ENCODE results near the gene C1QL4. TPM values are rescaled to one million over a fixed set of nuclear protein-coding genes. Genes with fewer than 3 reads are reported as not detected.
"Not testable (repeated sequence)": the region's sequence is repeated elsewhere in the genome, so short reads cannot be mapped to it uniquely, and the experiment has no call there.

The C1QL4 gene
- total and polyA plus RNA-seq, 2 donors (not counting 1 experiment from before 2014, with no cell fraction given) = 0.17 TPM; not detected in 1

DNA sequence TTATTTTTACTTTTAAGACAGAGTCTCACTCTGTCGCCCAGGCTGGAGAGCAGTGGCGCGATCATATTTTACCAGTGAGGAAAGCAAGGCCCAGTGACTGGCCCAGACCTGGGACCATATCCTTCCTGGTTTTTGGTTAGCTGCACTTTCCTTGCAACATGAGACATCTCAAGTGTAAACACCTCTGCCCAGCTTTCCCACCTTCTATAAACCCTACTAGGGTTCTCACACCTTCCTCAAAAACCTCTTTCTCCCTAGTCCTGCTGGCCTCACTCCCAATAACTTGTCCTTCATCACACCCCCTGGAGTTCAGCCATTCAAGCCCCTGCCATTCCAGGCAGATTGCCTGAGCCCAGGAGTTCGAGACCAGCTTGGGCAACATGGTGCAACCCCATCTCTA is 52.3 kb downstream of the C1QL4 start:
- no peaks in the 10 kb centered on the region for H3K79me2 ChIP-seq (ENCODE audit: control insufficient read depth, insufficient read depth, low read length)

GRCh38 chr12:49283541-49284429 is 53.2 kb downstream of the C1QL4 start:
- Histone ChIP-seq H3K79me2 (ENCODE audit: control insufficient read depth, insufficient read depth, low read length) (no peaks in the 10 kb centered on the region), H3K4me1 (ENCODE audit: control insufficient read depth, extremely low read depth, insufficient read depth, low read length) (no peaks in the 10 kb centered on the region), H4K20me1 (ENCODE audit: control insufficient read depth, extremely low read depth, insufficient read depth, low read length) (no peaks in the 10 kb centered on the region), H3K9ac (ENCODE audit: insufficient read depth, low read length) (no peak overlapping the region), H3K4me2 (ENCODE audit: extremely low read depth, insufficient read depth, low read length) (no peak overlapping the region), H3K27me3 (ENCODE audit: control insufficient read depth, insufficient read depth, low read length) (no peaks in the 10 kb centered on the region), H3K4me3 (replicated peaks in 1 of 4; ENCODE audit: control extremely low read depth in 1 of 4, insufficient read depth in 1 of 4, low read depth in 3 of 4, low read length in 4 of 4) (no peak overlapping the region), H3K36me3 (ENCODE audit: control insufficient read depth, insufficient read depth, low read length) (no peaks in the 10 kb centered on the region), H2AFZ (ENCODE audit: low read length) (no peak overlapping the region), H3K9me3 (ENCODE audit: control insufficient read depth, insufficient read depth, low read depth, low read length) (no peaks in the 10 kb centered on the region), H3K27ac (ENCODE audit: insufficient read depth, low read length) (no peak overlapping the region)
- DNase-seq (ENCODE audit: low read depth in 2 of 2) = no peak
- TF ChIP-seq EZH2 (IDR thresholded peaks at IDR 0.05; ENCODE audit: low read length, missing control alignments) = no peak
- TF ChIP-seq, protein P1, sequence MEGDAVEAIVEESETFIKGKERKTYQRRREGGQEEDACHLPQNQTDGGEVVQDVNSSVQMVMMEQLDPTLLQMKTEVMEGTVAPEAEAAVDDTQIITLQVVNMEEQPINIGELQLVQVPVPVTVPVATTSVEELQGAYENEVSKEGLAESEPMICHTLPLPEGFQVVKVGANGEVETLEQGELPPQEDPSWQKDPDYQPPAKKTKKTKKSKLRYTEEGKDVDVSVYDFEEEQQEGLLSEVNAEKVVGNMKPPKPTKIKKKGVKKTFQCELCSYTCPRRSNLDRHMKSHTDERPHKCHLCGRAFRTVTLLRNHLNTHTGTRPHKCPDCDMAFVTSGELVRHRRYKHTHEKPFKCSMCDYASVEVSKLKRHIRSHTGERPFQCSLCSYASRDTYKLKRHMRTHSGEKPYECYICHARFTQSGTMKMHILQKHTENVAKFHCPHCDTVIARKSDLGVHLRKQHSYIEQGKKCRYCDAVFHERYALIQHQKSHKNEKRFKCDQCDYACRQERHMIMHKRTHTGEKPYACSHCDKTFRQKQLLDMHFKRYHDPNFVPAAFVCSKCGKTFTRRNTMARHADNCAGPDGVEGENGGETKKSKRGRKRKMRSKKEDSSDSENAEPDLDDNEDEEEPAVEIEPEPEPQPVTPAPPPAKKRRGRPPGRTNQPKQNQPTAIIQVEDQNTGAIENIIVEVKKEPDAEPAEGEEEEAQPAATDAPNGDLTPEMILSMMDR (conservative IDR thresholded peaks at IDR 0.05 in 1 of 2, IDR thresholded peaks at IDR 0.05 in 1 of 2; ENCODE audit: low read depth in 1 of 2, low read length in 2 of 2) = peak in 1 of 2 donors; percentile 21

More for the DNA sequence above, 52.3 kb downstream of the C1QL4 start:
- Histone ChIP-seq H3K4me2 (ENCODE audit: extremely low read depth, insufficient read depth, low read length) (no peak overlapping the region), H3K27me3 (ENCODE audit: control insufficient read depth, insufficient read depth, low read length) (no peaks in the 10 kb centered on the region), H3K9me3 (ENCODE audit: control insufficient read depth, insufficient read depth, low read depth, low read length) (no peaks in the 10 kb centered on the region), H3K4me1 (ENCODE audit: control insufficient read depth, extremely low read depth, insufficient read depth, low read length) (no peaks in the 10 kb centered on the region), H3K9ac (ENCODE audit: insufficient read depth, low read length) (no peak overlapping the region), H3K27ac (ENCODE audit: insufficient read depth, low read length) (no peak overlapping the region), H2AFZ (ENCODE audit: low read length) (no peak overlapping the region), H3K4me3 (replicated peaks in 1 of 4; ENCODE audit: control extremely low read depth in 1 of 4, insufficient read depth in 1 of 4, low read depth in 3 of 4, low read length in 4 of 4) (no peak overlapping the region), H3K36me3 (ENCODE audit: control insufficient read depth, insufficient read depth, low read length) (no peaks in the 10 kb centered on the region), H4K20me1 (ENCODE audit: control insufficient read depth, extremely low read depth, insufficient read depth, low read length) (no peaks in the 10 kb centered on the region)
- TF ChIP-seq, protein P1 (conservative IDR thresholded peaks at IDR 0.05 in 1 of 2, IDR thresholded peaks at IDR 0.05 in 1 of 2; ENCODE audit: low read depth in 1 of 2, low read length in 2 of 2) = no peak
- TF ChIP-seq EZH2 (IDR thresholded peaks at IDR 0.05; ENCODE audit: low read length, missing control alignments) = no peak
- DNase-seq (ENCODE audit: low read depth in 2 of 2) = no peak

DNA sequence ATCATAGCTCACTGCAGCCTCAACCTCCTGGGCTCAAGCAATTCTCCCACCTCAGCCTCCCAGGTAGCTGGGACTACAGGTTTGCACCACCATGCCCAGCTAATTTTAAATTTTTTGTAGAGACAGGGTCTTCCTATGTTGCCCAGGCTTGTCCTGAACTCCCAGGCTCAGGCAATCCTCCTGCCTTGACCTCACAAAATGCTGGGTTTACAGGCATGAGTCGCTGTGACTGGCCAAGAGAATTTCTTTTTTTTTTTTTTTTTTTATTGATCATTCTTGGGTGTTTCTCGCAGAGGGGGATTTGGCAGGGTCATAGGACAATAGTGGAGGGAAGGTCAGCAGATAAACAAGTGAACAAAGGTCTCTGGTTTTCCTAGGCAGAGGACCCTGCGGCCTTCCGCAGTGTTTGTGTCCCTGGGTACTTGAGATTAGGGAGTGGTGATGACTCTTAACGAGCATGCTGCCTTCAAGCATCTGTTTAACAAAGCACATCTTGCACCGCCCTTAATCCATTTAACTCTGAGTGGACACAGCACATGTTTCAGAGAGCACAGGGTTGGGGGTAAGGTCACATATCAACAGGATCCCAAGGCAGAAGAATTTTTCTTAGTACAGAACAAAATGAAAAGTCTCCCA is 54.1 kb downstream of the C1QL4 start:
- H3K9me3 ChIP-seq (ENCODE audit: control insufficient read depth, insufficient read depth, low read depth, low read length); H3K4me2 ChIP-seq (ENCODE audit: extremely low read depth, insufficient read depth, low read length); H3K79me2 ChIP-seq (ENCODE audit: control insufficient read depth, insufficient read depth, low read length); H3K27ac ChIP-seq (ENCODE audit: insufficient read depth, low read length); H3K4me1 ChIP-seq (ENCODE audit: control insufficient read depth, extremely low read depth, insufficient read depth, low read length); H3K4me3 ChIP-seq (replicated peaks in 1 of 4; ENCODE audit: control extremely low read depth in 1 of 4, insufficient read depth in 1 of 4, low read depth in 3 of 4, low read length in 4 of 4); H3K9ac ChIP-seq (ENCODE audit: insufficient read depth, low read length); H2AFZ ChIP-seq (ENCODE audit: low read length); H3K27me3 ChIP-seq (ENCODE audit: control insufficient read depth, insufficient read depth, low read length); H3K36me3 ChIP-seq (ENCODE audit: control insufficient read depth, insufficient read depth, low read length); H4K20me1 ChIP-seq (ENCODE audit: control insufficient read depth, extremely low read depth, insufficient read depth, low read length); DNase-seq (ENCODE audit: low read depth in 2 of 2): not testable (repeated sequence)

Other genes starting within 250 kb of the C1QL4 start
- gene DHH, start 242.4 kb downstream of the C1QL4 start, total RNA-seq = under 0.01 TPM in 2 replicates
- 0.01 TPM in 2 replicates for gene DHH, start 242.4 kb downstream of the C1QL4 start, polyA plus RNA-seq
- gene LMBR1L, start 226.3 kb downstream of the C1QL4 start, total RNA-seq = 53.2 and 54.2 TPM in 2 replicates
- gene LMBR1L, start 226.3 kb downstream of the C1QL4 start, polyA plus RNA-seq = 28.0 and 30.9 TPM in 2 replicates
- gene TUBA1B, start 205.8 kb downstream of the C1QL4 start, total RNA-seq = 656 and 1,258 TPM in 2 replicates
- gene TUBA1B, start 205.8 kb downstream of the C1QL4 start, polyA plus RNA-seq = 3,083 and 6,675 TPM in 2 replicates
- gene TUBA1A, start 148.1 kb downstream of the C1QL4 start, total RNA-seq = 772 and 888 TPM in 2 replicates
- 2,642 and 3,496 TPM in 2 replicates for gene TUBA1A, start 148.1 kb downstream of the C1QL4 start, polyA plus RNA-seq
- 121 and 164 TPM in 2 replicates for gene TUBA1C, start 72.1 kb downstream of the C1QL4 start, total RNA-seq
- 1,111 and 2,663 TPM in 2 replicates for gene TUBA1C, start 72.1 kb downstream of the C1QL4 start, polyA plus RNA-seq
- 0.26 and 0.50 TPM in 2 replicates for gene PRPH, start 42.0 kb downstream of the C1QL4 start, total RNA-seq
- 0.06 and 0.49 TPM in 2 replicates for gene PRPH, start 42.0 kb downstream of the C1QL4 start, polyA plus RNA-seq
- 0.51 and 6.3 TPM in 2 replicates for gene TROAP, start 13.9 kb downstream of the C1QL4 start, total RNA-seq
- 4.8 and 22.4 TPM in 2 replicates for gene TROAP, start 13.9 kb downstream of the C1QL4 start, polyA plus RNA-seq
- 4.6 and 4.8 TPM in 2 replicates for gene DNAJC22, start 9.7 kb upstream of the C1QL4 start, total RNA-seq
- gene DNAJC22, start 9.7 kb upstream of the C1QL4 start, polyA plus RNA-seq = 2.4 and 5.7 TPM in 2 replicates
- 14.1 and 22.1 TPM in 2 replicates for gene SPATS2, start 30.3 kb upstream of the C1QL4 start, total RNA-seq
- 33.2 and 43.6 TPM in 2 replicates for gene SPATS2, start 30.3 kb upstream of the C1QL4 start, polyA plus RNA-seq
- gene KCNH3, start 201.8 kb upstream of the C1QL4 start, total RNA-seq = 0.17 and 0.26 TPM in 2 replicates
- 0.05 and 0.09 TPM in 2 replicates for gene KCNH3, start 201.8 kb upstream of the C1QL4 start, polyA plus RNA-seq
- gene MCRS1, start 231.0 kb upstream of the C1QL4 start, total RNA-seq = 37.5 and 52.2 TPM in 2 replicates
- 51.1 and 55.4 TPM in 2 replicates for gene MCRS1, start 231.0 kb upstream of the C1QL4 start, polyA plus RNA-seq

Measured in fibroblast of lung (primary cell).